ENCODE results near the gene GNAL. TPM values are rescaled to one million over a fixed set of nuclear protein-coding genes. Genes with fewer than 3 reads are reported as not detected.

The GNAL gene
- total RNA-seq, 1 donor from 2014 or later = 14.7 TPM

- peaks cover 10% of the 10 kb centered on the region for H3K27me3 ChIP-seq (ENCODE audit: control insufficient read depth, insufficient read depth, low read length)
- DNase-seq (ENCODE audit: low read depth) = no peak
- no peak overlapping the region for H3K4me3 ChIP-seq (ENCODE audit: low read depth, low read length)
- TF ChIP-seq CTCF (IDR thresholded peaks at IDR 0.05; ENCODE audit: insufficient read depth, low read length, poor library complexity, severe bottlenecking) = no peak
- no peaks in the 10 kb centered on the region for H3K36me3 ChIP-seq (ENCODE audit: control insufficient read depth, insufficient read depth, low read length)
These were observed 19.2 kb upstream of the GNAL start for GRCh38 chr18:11669948-11670275.

DNA sequence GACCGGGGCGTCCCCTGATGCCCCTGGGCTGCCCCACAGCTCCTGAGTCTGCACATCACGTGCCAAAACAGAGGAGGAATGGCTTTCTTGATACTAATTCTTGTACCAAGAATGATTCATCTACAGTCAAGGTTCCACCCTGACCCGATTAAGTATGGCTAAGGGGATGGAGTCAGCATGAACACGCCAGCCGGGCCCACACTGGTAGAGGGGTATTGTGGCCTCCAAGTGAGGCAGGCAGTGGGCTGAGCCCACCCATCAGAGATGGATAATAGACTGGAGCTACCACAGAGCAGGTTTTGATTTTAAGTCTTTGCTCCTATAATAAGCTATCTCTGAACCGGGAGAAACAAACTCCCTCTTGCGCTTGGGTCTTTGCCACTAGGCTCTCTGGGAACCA is 17.9 kb upstream of the GNAL start:
- no peak for TF ChIP-seq CTCF (IDR thresholded peaks at IDR 0.05; ENCODE audit: insufficient read depth, low read length, poor library complexity, severe bottlenecking)
- H3K4me3 ChIP-seq (ENCODE audit: low read depth, low read length) = no peak overlapping the region
- H3K36me3 ChIP-seq (ENCODE audit: control insufficient read depth, insufficient read depth, low read length) = no peaks in the 10 kb centered on the region
- DNase-seq (ENCODE audit: low read depth) = no peak
- peaks cover 6% of the 10 kb centered on the region for H3K27me3 ChIP-seq (ENCODE audit: control insufficient read depth, insufficient read depth, low read length)

- no peak for DNase-seq (ENCODE audit: low read depth)
- no peak for TF ChIP-seq CTCF (IDR thresholded peaks at IDR 0.05; ENCODE audit: insufficient read depth, low read length, poor library complexity, severe bottlenecking)
- peaks cover 6% of the 10 kb centered on the region for H3K27me3 ChIP-seq (ENCODE audit: control insufficient read depth, insufficient read depth, low read length)
- no peaks in the 10 kb centered on the region for H3K36me3 ChIP-seq (ENCODE audit: control insufficient read depth, insufficient read depth, low read length)
- no peak overlapping the region for H3K4me3 ChIP-seq (ENCODE audit: low read depth, low read length)
These were observed 16.9 kb upstream of the GNAL start for GRCh38 chr18:11672198-11672597.

- DNase-seq (ENCODE audit: low read depth) = no peak
- Histone ChIP-seq H3K36me3 (ENCODE audit: control insufficient read depth, insufficient read depth, low read length) (no peaks in the 10 kb centered on the region), H3K4me3 (ENCODE audit: low read depth, low read length) (no peak overlapping the region), H3K27me3 (ENCODE audit: control insufficient read depth, insufficient read depth, low read length) (peaks cover 6% of the 10 kb centered on the region)
- TF ChIP-seq CTCF (IDR thresholded peaks at IDR 0.05; ENCODE audit: insufficient read depth, low read length, poor library complexity, severe bottlenecking) = no peak
These were observed 16.1 kb upstream of the GNAL start for GRCh38 chr18:11672846-11673454.

DNA sequence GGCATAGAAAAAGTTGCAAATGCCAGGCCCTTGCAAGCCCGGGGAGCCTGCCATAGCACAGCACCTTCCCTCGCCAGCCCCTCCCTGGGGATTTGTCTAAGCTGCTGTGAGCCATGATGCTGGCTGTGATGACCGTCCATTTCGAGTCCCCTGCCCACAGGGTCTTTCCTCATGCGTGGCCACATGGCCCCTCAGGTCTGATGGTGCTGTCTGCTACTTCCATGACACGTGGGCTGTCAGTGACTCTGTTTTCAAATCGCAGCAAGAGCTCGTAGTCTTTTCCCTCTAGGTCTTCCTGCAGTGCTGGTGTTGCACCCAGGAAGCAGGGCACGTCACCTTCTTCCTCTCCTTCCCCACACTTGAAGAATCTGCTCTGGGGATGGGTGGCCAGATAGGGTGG is 15.5 kb upstream of the GNAL start:
- H3K27me3 ChIP-seq (ENCODE audit: control insufficient read depth, insufficient read depth, low read length) = peaks cover 6% of the 10 kb centered on the region
- no peak for TF ChIP-seq CTCF (IDR thresholded peaks at IDR 0.05; ENCODE audit: insufficient read depth, low read length, poor library complexity, severe bottlenecking)

DNA sequence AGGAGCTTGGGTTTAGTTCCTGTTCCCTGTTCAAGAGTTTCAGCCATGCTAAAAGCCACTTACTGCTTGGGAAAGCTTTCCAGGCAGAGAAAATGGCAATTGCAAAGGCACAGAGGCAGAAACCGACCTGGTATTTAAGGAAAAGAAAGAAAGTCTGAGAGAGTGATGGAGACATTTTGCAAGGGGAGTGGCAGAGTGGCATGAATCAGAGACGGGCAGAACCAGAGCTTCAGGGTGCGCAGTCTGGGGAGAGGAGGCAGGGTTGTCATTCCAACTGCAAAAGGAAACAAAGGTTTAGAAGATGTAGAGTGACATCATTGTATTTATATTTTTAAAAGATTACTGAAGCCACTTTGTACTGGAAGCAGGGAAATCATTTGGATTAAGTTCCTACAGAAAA is 14.9 kb upstream of the GNAL start:
- DNase-seq (ENCODE audit: low read depth) = no peak
- Histone ChIP-seq H3K27me3 (ENCODE audit: control insufficient read depth, insufficient read depth, low read length) (peaks cover 6% of the 10 kb centered on the region), H3K36me3 (ENCODE audit: control insufficient read depth, insufficient read depth, low read length) (no peaks in the 10 kb centered on the region), H3K4me3 (ENCODE audit: low read depth, low read length) (no peak overlapping the region)
- no peak for TF ChIP-seq CTCF (IDR thresholded peaks at IDR 0.05; ENCODE audit: insufficient read depth, low read length, poor library complexity, severe bottlenecking)

More for the DNA sequence above, 15.5 kb upstream of the GNAL start:
- Histone ChIP-seq H3K4me3 (ENCODE audit: low read depth, low read length) (no peak overlapping the region), H3K36me3 (ENCODE audit: control insufficient read depth, insufficient read depth, low read length) (no peaks in the 10 kb centered on the region)
- no peak for DNase-seq (ENCODE audit: low read depth)

Measured in kidney epithelial cell (primary cell).